UCSD-AML1 (cell line): ENCODE data around the gene ACTR1A.

Source experiments
- DNase-seq: peaks from one replicate; lab custom pipeline; 2025; ENCODE audit not compliant: unreplicated experiment; lab: John Stamatoyannopoulos, UW

Gene ACTR1A

DNA sequence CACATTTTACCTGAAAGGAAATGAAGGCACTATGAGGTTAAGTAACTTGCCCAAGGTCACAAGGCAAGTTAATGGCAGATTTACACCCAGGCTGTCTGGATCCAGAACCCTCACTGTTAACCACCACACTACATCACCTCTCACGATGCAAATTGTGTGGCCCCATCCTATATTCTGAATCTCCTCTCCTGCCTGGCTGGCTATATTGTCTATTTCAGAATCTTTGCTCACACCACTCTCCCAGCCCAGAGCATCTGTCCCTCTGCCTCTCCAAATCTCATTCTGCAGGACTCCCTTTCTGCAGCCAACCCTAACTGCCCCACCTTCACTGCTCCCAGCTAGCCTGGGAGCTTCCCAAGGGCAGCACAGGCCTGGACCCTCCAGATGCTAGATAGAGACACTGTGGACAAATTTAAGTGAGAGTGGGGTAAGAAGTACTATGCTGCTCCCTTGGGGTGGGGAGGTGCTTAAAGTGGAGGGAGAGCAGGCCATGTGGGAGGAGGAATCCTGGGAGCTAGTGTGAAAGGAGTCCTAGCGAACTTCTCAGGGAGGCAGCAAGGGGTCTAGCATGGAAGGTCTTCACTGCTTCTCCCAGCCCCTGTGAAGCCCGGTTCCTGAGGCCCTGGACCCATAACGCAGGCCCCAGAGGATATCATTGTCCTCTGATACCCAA is 70.9 kb downstream of the ACTR1A start:
- DNase-seq, result no peak

- no peak for DNase-seq
Measured at GRCh38 chr10:102429468-102429867, 73.0 kb downstream of the ACTR1A start.
